HG02588 (cell line): ENCODE measurements around the gene MAP3K7CL.

Experiments
- ATAC-seq: cut with Tn5 transposase; IDR thresholded peaks from one replicate; pipeline ENCODE4 v1.9.1; 2021; ENCODE audit warnings: mild to moderate bottlenecking, moderate library complexity; ENCODE audit not compliant: unreplicated experiment

Gene MAP3K7CL

GRCh38 chr21:29130270-29130969 is at the start of gene MAP3K7CL:
MAP3K7CL (plus strand) TSS chr21:29130644; CDS start chr21:29133345, 2,701 bp downstream.
- no peak for ATAC-seq

DNA sequence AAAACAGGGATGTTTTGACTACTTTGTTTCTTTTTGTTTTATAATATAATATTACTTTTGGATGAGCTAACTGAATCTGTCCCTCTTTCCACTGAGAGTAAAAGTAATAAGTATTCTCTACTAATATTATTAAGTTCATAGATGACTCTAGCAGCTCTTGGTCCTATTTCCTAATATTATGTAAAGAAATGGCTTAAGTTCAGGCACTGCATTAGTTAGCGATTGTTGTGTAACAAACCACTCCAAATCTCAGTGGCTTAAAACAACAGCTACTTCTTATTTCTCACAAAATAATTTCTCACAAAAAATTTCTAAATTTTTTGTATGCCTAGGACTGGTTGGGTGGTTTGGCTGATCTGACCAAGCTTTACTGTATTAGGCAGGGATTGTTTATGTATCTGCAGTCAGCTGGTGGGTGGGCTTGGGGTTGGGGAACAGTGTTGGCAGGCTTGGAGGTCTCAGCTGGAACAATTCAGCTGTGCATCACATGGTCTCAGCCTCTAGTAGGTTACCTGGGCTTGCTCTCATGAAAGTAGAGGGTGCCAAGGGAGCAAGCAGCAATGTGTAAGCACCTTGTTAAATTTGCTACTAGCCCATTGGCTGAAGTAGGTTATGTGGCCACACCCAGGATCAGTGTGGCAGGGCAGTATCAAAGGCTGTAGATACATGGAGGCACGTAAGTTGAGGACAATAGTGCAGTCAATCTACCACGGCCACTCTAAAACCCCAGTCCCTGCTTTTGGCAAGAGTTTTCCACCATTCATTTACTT is 48.2 kb upstream of the MAP3K7CL start:
- no peak for ATAC-seq

GRCh38 chr21:29083306-29083705 is 47.1 kb upstream of the MAP3K7CL start:
- no peak for ATAC-seq

- no peak for ATAC-seq
These were observed 46.1 kb upstream of the MAP3K7CL start for GRCh38 chr21:29084372-29084771.

DNA sequence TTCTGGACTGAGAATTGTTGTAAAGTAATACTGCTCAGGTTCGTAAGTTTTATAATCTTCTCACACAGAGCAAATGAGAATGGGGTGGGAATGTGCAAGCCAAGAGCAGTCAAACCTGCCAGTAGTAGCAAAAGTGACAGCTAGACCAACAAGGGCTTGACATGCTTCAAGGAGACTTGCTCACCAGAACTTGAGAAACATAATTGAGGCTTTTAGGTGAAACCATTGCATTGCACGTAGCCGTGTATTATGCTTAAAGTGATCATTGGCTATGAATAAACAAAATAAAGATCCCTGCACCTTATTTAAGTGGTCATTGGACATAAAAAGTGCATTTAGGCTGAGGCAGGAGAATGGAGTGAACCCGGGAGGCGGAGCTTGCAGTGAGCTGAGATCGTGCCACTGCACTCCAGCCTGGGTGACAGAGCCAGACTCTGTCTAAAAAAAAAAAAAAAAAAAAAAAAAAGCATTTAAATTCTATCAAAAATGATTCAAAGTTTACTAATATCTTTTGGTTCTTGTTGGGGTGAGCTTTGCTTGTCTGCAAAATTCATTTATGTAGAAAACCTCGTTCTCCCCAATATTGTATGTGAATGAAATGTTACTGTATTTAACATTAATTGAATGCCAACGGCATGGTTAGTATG is 45.2 kb upstream of the MAP3K7CL start:
- no peak for ATAC-seq

DNA sequence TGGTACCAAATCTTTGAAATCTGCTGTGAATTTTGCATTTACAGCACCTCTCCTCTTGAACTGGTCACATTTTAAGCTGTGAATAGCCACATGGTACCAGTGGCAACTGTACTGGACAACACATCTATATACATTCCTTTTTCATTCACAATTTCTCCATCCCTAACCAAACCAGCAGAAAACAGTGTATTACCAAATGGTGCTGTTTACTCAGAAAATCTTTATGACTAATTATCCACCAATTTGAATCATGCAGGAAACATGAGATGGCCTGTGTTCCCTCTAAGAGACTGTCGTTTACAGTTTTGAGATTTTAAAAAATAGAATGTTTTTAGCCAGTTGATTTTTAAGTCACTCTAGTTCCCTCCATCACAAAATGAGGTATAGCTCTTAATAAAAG is 39.4 kb upstream of the MAP3K7CL start:
- ATAC-seq: no peak

GRCh38 chr21:29092102-29092959 is 38.1 kb upstream of the MAP3K7CL start:
- ATAC-seq: no peak

DNA sequence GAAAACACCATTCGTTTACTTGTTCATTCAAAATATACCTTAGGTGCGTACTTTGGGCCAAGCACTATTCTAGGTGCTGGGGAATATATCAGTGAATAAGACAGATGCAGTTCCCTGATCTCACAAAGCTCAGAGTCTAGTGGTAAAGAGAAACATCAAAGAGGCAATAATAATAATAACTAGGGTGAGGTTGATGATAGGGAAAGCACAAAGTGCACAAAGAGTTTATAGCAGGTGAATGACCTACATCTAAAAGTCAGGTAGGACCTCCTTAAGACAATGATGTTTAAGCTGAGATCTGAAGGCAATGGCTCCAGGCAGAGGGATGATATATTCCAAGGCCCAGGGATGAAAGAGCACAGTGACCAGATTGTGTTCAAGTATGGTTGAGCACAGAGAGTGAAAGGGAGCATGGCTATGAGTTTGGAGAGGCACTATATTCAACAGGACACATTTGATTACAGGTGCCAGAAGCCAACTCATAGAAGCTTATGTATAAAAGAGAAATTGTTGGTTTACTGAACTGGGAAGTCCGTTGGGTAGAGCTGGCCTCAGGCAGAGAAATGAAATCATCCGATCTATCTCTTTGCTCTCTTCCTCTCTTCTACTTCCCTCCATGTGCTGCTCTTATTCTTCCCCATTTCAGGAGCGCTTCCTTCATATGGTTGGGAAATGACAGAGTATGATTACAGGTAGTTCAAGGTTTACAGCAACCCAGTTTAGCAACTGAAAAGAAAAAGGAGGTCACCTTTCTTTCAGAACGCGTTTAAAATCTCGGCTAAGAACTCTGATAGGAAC is 34.0 kb upstream of the MAP3K7CL start:
- no peak for ATAC-seq

- ATAC-seq: no peak
These were observed 32.3 kb upstream of the MAP3K7CL start for GRCh38 chr21:29098156-29098555.

GRCh38 chr21:29102791-29103257 is 27.6 kb upstream of the MAP3K7CL start:
- ATAC-seq: no peak

GRCh38 chr21:29104239-29104708 is 26.2 kb upstream of the MAP3K7CL start:
- ATAC-seq: peak; percentile 67

GRCh38 chr21:29105218-29105617 is 25.2 kb upstream of the MAP3K7CL start:
- no peak for ATAC-seq

- ATAC-seq: no peak
These were observed 15.5 kb upstream of the MAP3K7CL start for GRCh38 chr21:29114765-29115500.

DNA sequence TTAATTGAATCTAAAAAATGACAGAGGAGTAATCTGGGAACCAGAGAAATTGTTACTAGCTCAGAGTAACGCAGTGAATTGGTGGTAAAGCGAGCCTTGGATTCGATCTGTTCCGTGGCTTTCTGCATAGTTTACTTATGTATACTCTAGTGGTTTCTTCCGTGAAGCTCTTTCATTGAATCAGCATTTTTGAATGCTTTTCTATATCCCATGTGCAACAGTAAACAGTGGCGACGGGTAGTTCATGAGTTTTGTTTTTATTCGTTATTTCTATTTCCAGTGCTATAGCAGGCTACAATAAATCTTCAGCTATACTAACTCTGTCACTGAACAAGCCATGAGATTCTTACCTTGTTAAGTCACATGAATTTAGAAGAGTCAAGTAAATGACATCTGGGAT is 14.5 kb upstream of the MAP3K7CL start:
- no peak for ATAC-seq

- ATAC-seq: peak; percentile 55
These were observed 13.0 kb upstream of the MAP3K7CL start for GRCh38 chr21:29117372-29117955.

- peak; percentile 77 for ATAC-seq
These were observed 8.7 kb upstream of the MAP3K7CL start for GRCh38 chr21:29121759-29122158.

GRCh38 chr21:29124645-29125044 is 5.8 kb upstream of the MAP3K7CL start:
- peak; percentile 40 for ATAC-seq

GRCh38 chr21:29125191-29125590 is 5.3 kb upstream of the MAP3K7CL start:
- ATAC-seq: peak; percentile 79

- ATAC-seq: no peak
These were observed 4.5 kb upstream of the MAP3K7CL start for GRCh38 chr21:29125979-29126378.
